ENCODE data around the gene CIROP. TPM values are rescaled to one million over a fixed set of nuclear protein-coding genes. Genes with fewer than 3 reads are reported as not detected.
"Not testable (repeated sequence)": the region's sequence is repeated elsewhere in the genome, so short reads cannot be mapped to it uniquely, and the experiment has no call there.

CIROP gene
- polyA plus RNA-seq, 12 donors: 0.07 TPM; not detected in 11

- DNase-seq: no peak
Observed at GRCh38 chr14:23115039-23115731, 10.4 kb upstream of the CIROP start.

- no peak for DNase-seq
Observed at GRCh38 chr14:23114669-23115038, 9.9 kb upstream of the CIROP start.

GRCh38 chr14:23114120-23114458, 9.3 kb upstream of the CIROP start:
- DNase-seq: no peak

DNA sequence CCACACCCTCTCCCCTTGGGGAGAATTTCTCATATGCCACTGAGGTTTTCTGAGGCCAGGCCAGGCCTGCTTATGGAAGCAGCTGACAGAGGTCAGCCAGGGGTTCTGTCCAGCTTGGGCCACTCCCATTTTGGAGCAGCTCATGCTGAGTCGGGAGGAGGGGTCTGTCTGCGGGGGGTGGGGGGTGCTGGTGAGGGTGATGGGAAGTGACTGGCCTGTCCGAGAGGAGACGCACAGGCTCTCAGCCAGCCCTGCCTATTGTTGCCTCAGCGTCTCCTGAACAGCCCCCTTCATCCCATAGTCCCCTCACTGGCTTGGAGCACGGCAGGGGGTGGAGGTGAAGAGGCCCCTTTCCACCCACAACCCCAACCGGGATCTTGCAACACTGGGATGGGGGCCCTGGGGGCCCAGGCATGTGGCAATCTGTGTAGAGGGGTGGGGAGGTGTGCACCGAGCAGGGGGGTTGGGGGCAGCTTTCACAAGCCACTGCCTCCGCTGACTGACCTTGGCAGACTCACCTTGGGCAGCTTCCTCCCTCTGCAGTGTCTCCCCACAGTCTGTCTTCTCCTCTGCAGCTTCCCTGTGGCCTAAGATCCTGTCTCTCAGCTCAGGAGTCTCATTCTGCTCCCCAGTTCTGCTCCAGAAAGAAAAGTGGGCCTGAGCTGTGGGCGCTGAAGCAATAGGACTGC, 8.8 kb upstream of the CIROP start:
- DNase-seq: peak; percentile 38

DNA sequence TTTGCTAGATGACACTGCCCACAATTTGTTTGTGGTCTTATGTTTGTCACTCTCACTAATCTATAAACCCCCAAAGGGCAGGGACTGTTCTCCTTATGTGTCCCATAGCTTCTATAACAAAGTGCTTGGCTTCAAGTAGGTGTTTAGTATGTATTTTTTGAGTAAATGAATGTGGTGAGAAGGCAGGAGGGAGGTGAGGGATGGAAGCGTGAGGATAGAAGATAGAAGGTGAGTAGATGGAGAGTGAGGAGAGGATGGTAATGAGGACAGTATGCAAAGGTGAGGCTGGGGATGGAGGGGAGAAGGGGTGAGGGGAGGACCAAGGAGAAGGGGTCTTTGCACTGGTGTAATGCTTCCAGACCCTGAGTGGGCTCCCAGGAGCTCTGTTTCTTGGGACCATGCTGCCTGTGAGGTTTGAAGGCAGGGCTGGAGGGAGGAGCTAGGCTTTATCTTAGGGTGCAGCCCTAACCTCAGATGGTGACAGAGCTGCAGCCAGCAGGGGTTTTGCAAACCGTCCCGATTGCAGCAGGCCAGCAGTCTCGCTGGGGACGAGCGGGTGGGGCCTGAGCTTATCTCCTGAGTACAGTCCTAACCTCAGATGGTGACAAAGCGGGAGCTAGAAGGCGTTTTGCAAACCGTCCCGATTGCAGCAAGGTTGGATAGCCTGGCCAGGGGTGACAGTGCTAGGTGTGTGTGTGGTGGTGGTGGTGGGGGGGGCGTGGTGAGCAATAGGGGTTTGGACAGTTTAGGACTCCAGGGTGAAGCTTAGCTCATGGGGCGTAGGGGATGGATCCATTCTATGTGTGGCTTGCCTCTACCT, 7.8 kb upstream of the CIROP start:
- DNase-seq: no peak

- no peak for DNase-seq
Observed at GRCh38 chr14:23110579-23111365, 6.0 kb upstream of the CIROP start.

DNA sequence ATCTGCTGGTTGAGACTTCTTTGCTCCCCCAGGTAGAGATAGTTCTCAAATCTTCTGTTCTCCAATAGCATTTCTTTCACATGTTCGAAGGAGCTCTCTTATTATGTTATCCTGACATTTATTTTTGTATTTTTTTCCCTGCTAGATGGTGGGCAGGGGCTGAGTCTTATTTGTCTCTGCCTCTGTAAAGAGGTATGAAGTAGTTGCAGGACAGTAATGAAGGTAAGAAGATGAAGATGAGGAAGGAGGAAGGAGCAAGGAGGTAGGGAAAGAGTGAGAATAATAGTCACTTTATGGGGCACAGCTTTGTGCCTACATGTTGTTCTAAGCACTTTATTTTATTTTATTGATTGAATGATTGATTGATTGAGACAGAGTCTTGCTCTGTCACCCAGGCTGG, 5.0 kb upstream of the CIROP start:
- DNase-seq: no peak

DNA sequence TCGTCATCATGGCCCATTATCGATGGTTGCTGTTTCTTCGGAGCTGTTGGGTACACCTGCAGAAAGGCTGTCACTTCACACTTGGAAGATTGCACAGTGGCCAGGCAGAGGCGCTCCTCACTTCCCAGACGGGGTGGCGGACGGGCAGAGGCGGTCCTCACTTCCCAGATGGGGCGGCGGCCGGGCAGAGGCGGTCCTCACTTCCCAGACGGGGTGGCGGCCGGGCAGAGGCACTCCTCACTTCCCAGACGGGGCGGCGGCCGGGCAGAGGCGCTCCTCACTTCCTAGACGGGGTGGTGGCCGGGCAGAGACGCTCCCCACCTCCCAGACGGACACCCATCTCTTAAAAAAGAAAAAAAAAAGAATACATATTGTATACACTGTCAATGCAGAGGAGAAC, 3.4 kb upstream of the CIROP start:
- DNase-seq: not testable (repeated sequence)

GRCh38 chr14:23107620-23108019, 2.8 kb upstream of the CIROP start:
- DNase-seq: not testable (repeated sequence)

DNA sequence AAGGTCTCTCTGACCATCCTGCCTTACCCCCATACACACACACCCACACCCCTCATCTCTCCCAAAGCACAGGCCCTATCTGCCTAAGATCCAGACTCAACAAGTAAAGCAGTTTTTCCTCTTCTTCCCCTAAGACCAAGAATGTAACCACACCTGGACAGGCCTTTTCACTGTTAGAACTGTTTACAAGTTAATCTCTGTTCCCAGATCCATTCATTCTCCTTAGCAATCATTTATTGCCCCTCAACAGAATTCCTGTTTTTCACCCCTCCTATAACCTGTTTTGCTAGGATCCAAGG, 1.9 kb upstream of the CIROP start:
- no peak for DNase-seq

GRCh38 chr14:23105348-23105824, 597 bp upstream of the CIROP start:
- no peak for DNase-seq

GRCh38 chr14:23104070-23104590, 659 bp downstream of the CIROP start:
- DNase-seq: no peak

- DNase-seq: no peak
Observed at GRCh38 chr14:23103581-23103980, 1.2 kb downstream of the CIROP start.

DNA sequence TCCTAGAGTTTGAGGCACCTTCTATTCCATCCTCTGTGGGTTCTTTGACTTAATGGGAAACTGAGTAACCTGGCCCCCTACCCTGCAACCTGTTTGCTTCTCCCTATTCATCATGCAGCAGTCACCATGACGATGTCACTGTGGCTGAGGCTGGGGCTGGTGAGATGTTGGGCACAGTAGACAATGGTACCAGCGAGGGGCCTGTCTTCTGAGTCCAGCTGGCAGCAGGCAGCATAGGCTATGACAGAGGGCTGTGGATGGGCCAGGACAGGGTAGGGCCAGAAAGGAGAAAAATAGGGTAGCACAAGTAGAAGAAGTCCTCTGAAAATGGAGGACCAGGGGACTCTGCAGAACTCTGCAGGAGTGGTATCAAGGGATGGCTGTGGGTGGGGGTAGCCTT, 2.0 kb downstream of the CIROP start:
- DNase-seq: no peak

DNA sequence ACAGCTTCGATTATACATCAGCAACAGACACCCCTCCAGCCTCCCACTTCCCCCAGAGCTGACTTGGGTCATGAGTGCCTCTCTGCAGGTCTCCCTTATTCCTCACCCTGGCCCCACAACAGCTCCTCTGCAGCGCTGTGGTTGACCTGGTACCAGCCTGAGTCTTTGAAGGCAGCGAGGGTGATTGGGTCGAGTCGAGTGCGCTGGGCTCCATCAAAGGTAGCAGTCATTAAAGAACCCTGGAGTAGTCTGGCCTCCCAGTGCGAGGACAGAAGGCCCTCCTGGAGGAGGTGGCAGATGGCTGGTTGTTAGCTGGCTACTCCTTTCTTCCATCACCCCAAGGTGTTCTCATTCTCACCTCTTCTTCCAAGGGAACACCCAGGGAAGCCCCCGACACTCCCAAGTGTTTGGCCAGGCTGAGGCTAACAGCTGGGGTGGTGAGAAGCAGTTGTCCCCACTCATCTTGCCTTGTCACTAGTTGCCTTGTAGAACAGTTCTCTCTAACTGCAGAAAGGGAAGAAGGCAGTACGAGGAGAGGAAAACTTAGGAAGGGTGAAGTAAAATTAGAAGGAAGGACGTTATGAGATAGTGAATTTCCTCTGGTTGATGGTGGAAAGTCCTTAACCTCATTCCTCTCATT, 2.7 kb downstream of the CIROP start:
- no peak for DNase-seq

GRCh38 chr14:23101213-23101970, 3.4 kb downstream of the CIROP start:
- DNase-seq: no peak

DNA sequence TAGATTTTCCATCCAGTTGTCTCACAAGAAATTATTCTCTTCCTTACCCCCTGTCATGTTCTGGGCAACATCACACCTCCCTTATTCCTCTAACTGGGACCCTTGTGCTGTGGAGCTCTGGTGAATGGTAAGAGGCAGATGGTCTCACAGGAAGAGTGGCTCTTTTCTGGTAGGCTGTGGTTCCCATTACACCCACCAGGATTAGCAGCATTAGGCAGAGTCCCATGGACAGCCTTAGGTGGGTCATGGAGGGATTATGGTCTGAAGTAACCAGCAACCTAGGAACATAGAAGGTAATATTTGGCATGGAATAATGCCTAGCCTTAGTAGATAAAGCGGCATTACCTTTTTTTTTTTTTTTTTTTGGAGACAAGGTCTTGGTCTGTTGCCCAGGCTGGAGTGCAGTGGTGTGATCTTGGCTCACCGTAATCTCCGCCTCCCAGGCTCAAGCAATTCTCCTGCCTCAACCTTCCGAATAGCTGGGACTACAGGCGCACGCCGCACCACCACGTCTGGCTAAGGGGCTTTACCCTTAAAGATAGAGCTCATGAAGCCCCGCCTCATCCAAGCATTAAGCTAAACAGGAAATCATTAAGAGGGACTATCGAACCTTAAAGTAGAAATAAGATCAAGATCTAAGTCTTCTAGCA, 5.5 kb downstream of the CIROP start:
- DNase-seq: no peak

GRCh38 chr14:23097786-23098185, 7.0 kb downstream of the CIROP start:
- DNase-seq: no peak

- DNase-seq: peak; percentile 100
Observed at GRCh38 chr14:23095196-23096108, 9.3 kb downstream of the CIROP start, which contains the start of gene C14orf119. C14orf119 (plus strand) TSS chr14:23095505; CDS start chr14:23097659, 2,154 bp downstream.
